Activated CD4-positive, alpha-beta memory T cell treated with anti-CD3 and anti-CD28 coated beads, Interleukin-2, amount 10 ng/mL, durations not matched to agents 7 days and 5 days (primary cell): ENCODE data around the gene SMAD5. TPM values are rescaled to one million over a fixed set of nuclear protein-coding genes. Genes with fewer than 3 reads are reported as not detected.

Source experiments
- CTCF ChIA-PET: fragments of 350-600 bp; sonication (Branson Sonifier 250); formaldehyde crosslinking; loops from one replicate; lab custom pipeline; 2021; ENCODE audit warnings: antibody characterized with exemption, inconsistent platforms; lab: Charles Lee
- POLR2A ChIA-PET: fragments of 350-600 bp; sonication (Branson Sonifier 250); formaldehyde crosslinking; loops from one replicate; lab custom pipeline; 2021; ENCODE audit warnings: antibody characterized with exemption; lab: Charles Lee
- DNase-seq: peaks from one replicate; pipeline ENCODE4 v3.0.0-alpha.2; 2020
- H3K27ac Mint-ChIP-seq: one replicate; pipeline ENCODE4 v1.8.0; 2021; ENCODE audit warnings: mild to moderate bottlenecking, mixed read lengths
- H3K27me3 Mint-ChIP-seq: one replicate; pipeline ENCODE4 v1.8.0; 2021; ENCODE audit warnings: mixed read lengths
- H3K36me3 Mint-ChIP-seq: one replicate; pipeline ENCODE4 v1.8.0; 2021; ENCODE audit warnings: low read depth, mixed read lengths
- H3K4me1 Mint-ChIP-seq: one replicate; pipeline ENCODE4 v1.8.0; 2021; ENCODE audit warnings: mixed read lengths
- H3K4me3 Mint-ChIP-seq: one replicate; pipeline ENCODE4 v1.8.0; 2021; ENCODE audit warnings: mild to moderate bottlenecking, mixed read lengths
- H3K9me3 Mint-ChIP-seq: one replicate; pipeline ENCODE4 v1.8.0; 2021; ENCODE audit warnings: mixed read lengths
- total RNA-seq, 2 experiments: library from RNA; stranded (reverse); gene quantifications; one replicate each; pipeline ENCODE4 v1.2.3, GENCODE V29; 2021

SMAD5 gene
- total RNA-seq, 2 experiments from 2014 or later, result 11.5 to 11.8 TPM

DNA sequence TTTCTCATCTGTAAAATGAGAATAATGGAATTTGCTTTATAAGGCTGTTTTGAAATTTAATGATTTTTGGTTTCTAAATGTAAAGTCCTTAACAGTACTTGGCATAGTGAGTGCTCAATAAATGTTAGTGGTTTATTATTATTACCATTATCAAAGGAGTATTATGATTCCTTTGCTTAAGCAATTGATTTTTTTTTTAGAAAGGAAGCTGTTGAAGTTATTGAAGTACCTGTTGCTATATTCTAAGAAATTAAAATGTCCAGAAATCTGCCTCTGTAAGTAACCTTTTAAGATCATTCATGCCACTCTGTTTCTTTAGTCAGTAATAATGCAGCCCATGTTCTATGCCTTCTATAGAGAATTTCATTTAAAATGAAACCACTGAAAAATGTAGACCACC, 15.0 kb downstream of the SMAD5 start:
- H3K4me3 Mint-ChIP-seq, result no peak overlapping the region
- H3K36me3 Mint-ChIP-seq, result no peaks in the 10 kb centered on the region
- H3K27ac Mint-ChIP-seq, result no peak overlapping the region
- H3K4me1 Mint-ChIP-seq, result no peaks in the 10 kb centered on the region
- CTCF ChIA-PET, result interaction anchor here (1.6 kb wide), 1 partner anchor 15 kb away, joined by 4 read pairs; the partner anchor contains the start of gene SMAD5
- DNase-seq, result no peak
- no peaks in the 10 kb centered on the region for H3K27me3 Mint-ChIP-seq
- H3K9me3 Mint-ChIP-seq, result no peaks in the 10 kb centered on the region
- POLR2A ChIA-PET, result no interaction called here

DNA sequence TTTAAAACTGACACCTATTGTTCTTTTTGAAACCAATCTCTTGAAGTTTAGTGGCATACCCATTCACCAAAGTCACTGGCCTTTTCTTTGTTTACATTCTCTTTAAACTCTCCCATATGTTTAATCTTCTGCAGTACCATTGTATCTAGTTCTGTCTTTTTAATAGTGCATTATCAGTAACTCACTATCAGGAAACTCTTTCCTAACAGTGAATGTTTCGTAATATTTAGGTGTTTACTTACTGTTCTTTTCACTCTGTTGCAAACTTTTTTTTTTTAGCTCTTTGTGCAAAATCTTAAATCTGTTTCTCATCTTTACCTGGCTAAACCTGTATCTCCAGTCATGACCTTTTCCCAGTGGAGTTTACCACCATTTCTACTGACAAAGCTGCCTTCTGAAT, 17.2 kb downstream of the SMAD5 start:
- no peaks in the 10 kb centered on the region for H3K36me3 Mint-ChIP-seq
- POLR2A ChIA-PET, result no interaction called here
- no peaks in the 10 kb centered on the region for H3K9me3 Mint-ChIP-seq
- no peaks in the 10 kb centered on the region for H3K27me3 Mint-ChIP-seq
- no peaks in the 10 kb centered on the region for H3K4me1 Mint-ChIP-seq
- CTCF ChIA-PET, result no interaction called here
- H3K4me3 Mint-ChIP-seq, result no peak overlapping the region
- DNase-seq, result no peak
- no peak overlapping the region for H3K27ac Mint-ChIP-seq

DNA sequence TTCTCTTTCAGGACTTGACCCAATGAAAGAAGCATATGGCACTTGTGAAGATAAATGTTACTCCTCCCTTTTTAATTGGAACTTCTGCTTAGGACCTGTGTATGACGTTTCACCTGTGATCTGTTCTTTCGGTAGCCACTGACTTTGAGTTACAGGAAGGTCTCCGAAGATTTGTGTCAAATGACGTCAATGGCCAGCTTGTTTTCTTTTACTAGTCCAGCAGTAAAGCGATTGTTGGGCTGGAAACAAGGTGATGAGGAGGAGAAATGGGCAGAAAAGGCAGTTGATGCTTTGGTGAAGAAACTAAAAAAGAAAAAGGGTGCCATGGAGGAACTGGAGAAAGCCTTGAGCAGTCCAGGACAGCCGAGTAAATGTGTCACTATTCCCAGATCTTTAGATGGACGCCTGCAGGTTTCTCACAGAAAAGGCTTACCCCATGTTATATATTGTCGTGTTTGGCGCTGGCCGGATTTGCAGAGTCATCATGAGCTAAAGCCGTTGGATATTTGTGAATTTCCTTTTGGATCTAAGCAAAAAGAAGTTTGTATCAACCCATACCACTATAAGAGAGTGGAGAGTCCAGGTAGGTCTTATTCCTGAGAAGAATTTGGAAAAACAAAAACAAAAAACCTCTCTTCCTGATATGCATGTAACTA, 21.1 kb downstream of the SMAD5 start:
- Mint-ChIP-seq H3K4me3 (no peak overlapping the region), H3K27me3 (no peaks in the 10 kb centered on the region), H3K4me1 (no peaks in the 10 kb centered on the region), H3K27ac (no peak overlapping the region), H3K9me3 (no peaks in the 10 kb centered on the region), H3K36me3 (no peaks in the 10 kb centered on the region)
- POLR2A ChIA-PET, result no interaction called here
- no peak for DNase-seq
- CTCF ChIA-PET, result no interaction called here

DNA sequence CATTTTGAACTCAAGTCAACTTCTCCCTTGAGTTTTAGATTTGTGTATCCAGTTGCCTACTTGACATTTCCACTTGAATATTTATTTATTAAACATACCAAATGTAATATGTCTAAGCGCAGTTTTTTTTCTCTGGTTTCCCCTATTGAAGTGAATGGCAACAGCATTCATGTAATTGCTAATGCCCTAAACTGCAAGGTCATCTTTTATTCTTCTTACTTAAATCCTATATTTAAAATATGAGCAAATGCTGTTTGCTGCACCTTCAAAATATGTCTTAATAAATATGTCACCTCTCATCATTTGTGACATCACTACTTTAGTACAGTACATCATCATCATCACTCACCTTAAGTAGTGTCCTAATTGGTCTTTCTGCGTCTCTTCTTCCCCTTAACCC, 22.4 kb downstream of the SMAD5 start:
- no peaks in the 10 kb centered on the region for H3K4me1 Mint-ChIP-seq
- no peaks in the 10 kb centered on the region for H3K9me3 Mint-ChIP-seq
- POLR2A ChIA-PET, result no interaction called here
- DNase-seq, result no peak
- H3K27ac Mint-ChIP-seq, result no peak overlapping the region
- no peaks in the 10 kb centered on the region for H3K27me3 Mint-ChIP-seq
- H3K36me3 Mint-ChIP-seq, result no peaks in the 10 kb centered on the region
- CTCF ChIA-PET, result no interaction called here
- no peak overlapping the region for H3K4me3 Mint-ChIP-seq

DNA sequence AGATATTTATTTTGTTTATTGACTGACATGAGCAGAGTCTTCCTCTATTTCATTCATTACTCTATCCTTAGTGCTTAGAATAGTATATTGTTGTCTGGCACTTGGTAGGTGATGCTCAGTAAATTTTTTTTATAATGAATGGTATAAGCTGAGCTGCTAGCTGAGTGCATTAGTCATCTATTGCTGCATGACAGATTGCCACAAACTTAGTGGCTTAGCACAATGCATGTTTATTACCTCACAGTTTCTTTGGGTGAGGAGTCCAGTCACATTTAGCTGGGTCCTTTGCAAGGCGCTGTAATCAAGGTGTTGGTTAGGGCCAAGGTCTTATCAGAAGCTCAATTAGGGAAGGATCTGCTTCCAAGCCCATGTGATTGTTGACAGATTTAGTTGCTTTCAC, 23.1 kb downstream of the SMAD5 start:
- H3K27ac Mint-ChIP-seq, result no peak overlapping the region
- H3K36me3 Mint-ChIP-seq, result peaks cover 1% of the 10 kb centered on the region
- POLR2A ChIA-PET, result no interaction called here
- no peak overlapping the region for H3K4me3 Mint-ChIP-seq
- peaks cover under 1% of the 10 kb centered on the region for H3K27me3 Mint-ChIP-seq
- no peaks in the 10 kb centered on the region for H3K4me1 Mint-ChIP-seq
- CTCF ChIA-PET, result no interaction called here
- H3K9me3 Mint-ChIP-seq, result no peaks in the 10 kb centered on the region
- DNase-seq, result no peak

DNA sequence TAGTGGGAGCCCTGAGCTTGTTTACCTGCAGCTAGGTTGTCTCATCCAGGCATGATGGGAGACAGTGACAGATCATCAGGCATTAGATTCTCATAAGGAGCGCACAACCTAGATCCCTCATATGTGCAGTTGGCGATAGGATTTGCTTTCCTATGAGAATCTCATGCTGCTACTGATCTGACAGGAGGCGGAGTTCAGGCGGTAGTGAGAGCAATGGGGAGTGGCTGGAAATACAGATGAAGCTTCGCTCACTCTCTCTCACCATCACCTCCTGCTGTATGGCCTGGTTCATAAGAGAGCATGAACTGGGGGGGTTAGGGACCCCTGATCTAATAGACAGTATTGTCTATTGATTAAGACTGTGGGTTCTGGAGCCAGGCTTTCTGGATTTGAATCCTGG, 24.9 kb downstream of the SMAD5 start:
- Mint-ChIP-seq H3K36me3 (peaks cover 4% of the 10 kb centered on the region), H3K27ac (no peak overlapping the region), H3K9me3 (no peaks in the 10 kb centered on the region), H3K4me1 (no peaks in the 10 kb centered on the region), H3K4me3 (no peak overlapping the region), H3K27me3 (peaks cover 2% of the 10 kb centered on the region)
- DNase-seq, result no peak
- CTCF ChIA-PET, result no interaction called here
- POLR2A ChIA-PET, result no interaction called here

DNA sequence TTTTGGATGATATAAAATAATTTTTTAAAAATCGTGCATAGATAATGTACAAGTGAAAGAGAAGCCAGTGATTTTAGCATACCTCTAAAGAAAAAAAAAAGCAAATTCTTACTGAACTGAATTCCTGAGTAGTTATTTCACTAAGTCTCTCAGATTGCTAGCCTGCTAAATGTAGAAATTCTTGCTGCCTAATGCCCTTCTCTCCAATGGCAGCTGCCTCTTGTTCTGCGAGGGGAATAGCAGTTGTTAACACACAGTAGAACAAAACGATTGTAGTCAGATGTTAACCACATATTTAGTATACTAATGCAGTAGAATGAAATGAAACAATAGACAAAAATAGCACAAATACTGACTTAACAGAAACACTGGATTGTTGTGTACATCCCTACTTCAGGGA, 26.8 kb downstream of the SMAD5 start:
- H3K4me3 Mint-ChIP-seq, result no peak overlapping the region
- DNase-seq, result no peak
- ChIA-PET CTCF (no interaction called here), POLR2A (no interaction called here)
- no peak overlapping the region for H3K27ac Mint-ChIP-seq
- peaks cover 4% of the 10 kb centered on the region for H3K36me3 Mint-ChIP-seq
- H3K9me3 Mint-ChIP-seq, result no peaks in the 10 kb centered on the region
- peaks cover 2% of the 10 kb centered on the region for H3K27me3 Mint-ChIP-seq
- H3K4me1 Mint-ChIP-seq, result no peaks in the 10 kb centered on the region

DNA sequence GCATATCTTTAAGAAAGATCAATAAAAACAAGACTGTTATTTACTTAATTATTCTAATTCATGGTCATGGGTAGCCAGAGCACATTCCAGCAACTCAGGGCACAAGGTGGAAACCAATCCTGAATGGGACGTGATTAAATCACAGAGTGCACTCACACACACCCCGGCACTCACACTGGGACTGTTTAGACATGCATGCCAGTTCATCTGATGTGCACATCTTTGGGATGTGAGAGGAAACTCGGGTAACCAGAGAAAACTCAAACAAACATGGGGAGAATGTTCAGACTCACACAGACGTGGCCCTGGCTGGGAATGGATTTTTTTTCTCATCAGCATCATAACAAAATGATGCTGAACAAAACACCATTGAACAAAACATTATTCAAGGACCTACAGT, 29.4 kb downstream of the SMAD5 start:
- ChIA-PET POLR2A (no interaction called here), CTCF (no interaction called here)
- peaks cover 2% of the 10 kb centered on the region for H3K27me3 Mint-ChIP-seq
- no peak for DNase-seq
- H3K4me1 Mint-ChIP-seq, result no peaks in the 10 kb centered on the region
- peaks cover 4% of the 10 kb centered on the region for H3K36me3 Mint-ChIP-seq
- no peak overlapping the region for H3K27ac Mint-ChIP-seq
- H3K9me3 Mint-ChIP-seq, result no peaks in the 10 kb centered on the region
- H3K4me3 Mint-ChIP-seq, result no peak overlapping the region

DNA sequence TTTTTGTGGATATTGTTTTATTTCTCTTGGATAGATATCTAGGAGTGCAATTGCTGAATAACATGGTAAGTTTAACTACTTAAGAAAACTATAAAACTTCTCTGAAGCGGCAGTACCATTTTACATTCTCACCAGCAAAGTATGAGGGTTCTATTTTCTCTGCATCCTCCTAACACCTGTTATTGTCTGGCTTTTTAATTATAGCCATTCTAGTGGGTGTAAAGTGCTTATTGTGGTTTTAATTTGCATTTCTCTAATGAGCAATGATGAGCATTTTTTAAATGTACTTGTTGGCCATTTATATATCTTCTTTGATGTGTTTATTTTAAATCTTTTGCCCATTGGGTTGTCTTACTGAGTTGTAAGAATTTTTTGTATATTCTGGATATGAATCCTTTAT, 31.6 kb downstream of the SMAD5 start:
- Mint-ChIP-seq H3K9me3 (no peaks in the 10 kb centered on the region), H3K4me3 (no peak overlapping the region), H3K4me1 (no peaks in the 10 kb centered on the region), H3K36me3 (peaks cover 4% of the 10 kb centered on the region), H3K27ac (no peak overlapping the region), H3K27me3 (peaks cover 2% of the 10 kb centered on the region)
- POLR2A ChIA-PET, result no interaction called here
- DNase-seq, result no peak
- CTCF ChIA-PET, result interaction anchor here (1.2 kb wide), 1 partner anchor 10 kb away, joined by 3 read pairs; no protein-coding TSS in a partner anchor

DNA sequence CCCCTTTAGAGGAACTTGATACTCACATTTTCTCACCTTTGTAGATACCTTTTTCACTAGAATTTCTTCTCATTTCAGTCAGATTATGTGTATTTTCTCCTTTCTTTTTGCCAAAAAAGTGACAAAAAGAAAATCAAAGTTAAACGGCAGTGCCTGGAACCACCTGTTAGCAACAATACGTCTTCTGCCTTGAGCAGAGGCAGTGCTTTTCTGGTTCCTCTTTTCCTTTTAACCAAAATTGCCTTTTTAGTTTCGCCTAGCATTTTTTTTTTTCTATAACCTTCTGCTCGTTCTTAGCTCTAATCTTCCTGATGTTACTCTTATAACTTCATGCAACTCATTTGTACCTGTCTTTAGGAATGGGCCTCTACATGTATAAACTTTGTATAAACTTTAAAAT, 34.3 kb downstream of the SMAD5 start:
- Mint-ChIP-seq H3K27ac (no peak overlapping the region), H3K36me3 (no peaks in the 10 kb centered on the region), H3K4me1 (no peaks in the 10 kb centered on the region), H3K9me3 (no peaks in the 10 kb centered on the region), H3K27me3 (no peaks in the 10 kb centered on the region), H3K4me3 (no peak overlapping the region)
- POLR2A ChIA-PET, result no interaction called here
- no peak for DNase-seq
- CTCF ChIA-PET, result no interaction called here

DNA sequence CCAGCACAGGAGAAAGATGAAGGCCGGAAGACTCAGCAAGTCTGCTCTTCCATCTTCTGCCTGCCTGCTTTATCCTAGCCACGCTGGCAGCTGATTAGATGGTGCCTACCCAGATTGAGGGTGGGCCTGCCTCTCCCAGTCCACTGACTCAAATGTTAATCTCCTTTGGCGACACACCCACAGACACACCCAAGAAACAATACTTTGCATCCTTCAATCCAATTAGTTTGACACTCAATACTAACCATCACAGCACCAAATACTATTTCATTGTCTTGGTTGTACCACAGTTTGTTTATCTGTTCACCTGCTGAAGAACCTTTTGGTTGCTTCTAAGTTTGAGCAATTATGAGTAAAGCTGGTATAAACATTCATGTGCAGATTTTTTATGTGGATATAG, 36.6 kb downstream of the SMAD5 start:
- POLR2A ChIA-PET, result no interaction called here
- Mint-ChIP-seq H3K4me1 (no peaks in the 10 kb centered on the region), H3K36me3 (peaks cover 9% of the 10 kb centered on the region), H3K9me3 (no peaks in the 10 kb centered on the region), H3K27me3 (no peaks in the 10 kb centered on the region), H3K4me3 (no peak overlapping the region), H3K27ac (no peak overlapping the region)
- CTCF ChIA-PET, result no interaction called here
- no peak for DNase-seq

DNA sequence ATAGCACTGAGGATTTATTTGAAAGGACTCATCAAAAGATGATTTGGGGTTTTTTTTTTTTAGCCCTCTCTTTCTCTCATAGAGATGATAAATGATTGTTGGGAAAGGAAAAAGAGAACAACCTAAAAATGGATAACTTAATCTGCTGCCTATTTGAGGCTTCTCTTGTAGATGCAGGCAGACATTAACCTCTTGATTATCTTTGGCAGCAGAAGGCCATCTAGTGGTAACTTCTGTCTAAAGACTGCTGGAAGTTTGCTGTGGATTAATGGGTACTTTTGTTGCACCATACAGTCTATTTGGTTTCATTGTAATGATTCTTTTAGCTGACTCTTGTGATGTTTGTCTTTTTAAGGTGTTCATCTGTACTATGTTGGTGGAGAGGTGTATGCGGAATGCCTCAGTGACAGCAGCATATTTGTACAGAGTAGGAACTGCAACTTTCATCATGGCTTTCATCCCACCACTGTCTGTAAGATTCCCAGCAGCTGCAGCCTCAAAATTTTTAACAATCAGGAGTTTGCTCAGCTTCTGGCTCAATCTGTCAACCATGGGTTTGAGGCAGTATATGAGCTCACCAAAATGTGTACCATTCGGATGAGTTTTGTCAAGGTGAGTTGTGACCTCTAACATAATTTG, 41.5 kb downstream of the SMAD5 start:
- Mint-ChIP-seq H3K4me3 (no peak overlapping the region), H3K27ac (no peak overlapping the region), H3K36me3 (peaks cover 12% of the 10 kb centered on the region), H3K4me1 (no peaks in the 10 kb centered on the region), H3K27me3 (no peaks in the 10 kb centered on the region), H3K9me3 (no peaks in the 10 kb centered on the region)
- DNase-seq, result no peak
- CTCF ChIA-PET, result interaction anchor here (0.7 to 1.5 kb wide), 3 partner anchors 9 to 231 kb away, joined by 3 to 4 read pairs (median 3); no protein-coding TSS in a partner anchor
- POLR2A ChIA-PET, result no interaction called here

DNA sequence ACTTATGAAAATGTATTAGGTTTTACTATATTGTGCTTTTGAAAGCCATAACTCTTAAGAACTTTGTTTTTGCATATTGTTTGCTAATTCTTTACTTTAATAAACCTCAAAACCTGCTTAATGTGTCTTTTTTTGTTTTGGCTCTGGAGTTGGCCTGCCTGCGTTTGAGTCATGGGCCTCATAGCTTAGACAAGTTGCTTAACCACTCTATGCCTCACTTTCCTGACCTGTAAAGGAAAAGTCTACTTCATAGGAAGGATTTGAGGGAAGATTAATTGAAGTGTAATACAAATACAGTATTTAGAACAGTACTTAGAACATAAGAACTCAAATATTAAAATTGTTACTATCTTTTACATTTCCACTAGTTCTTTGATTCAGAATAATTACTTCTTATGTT, 50.0 kb downstream of the SMAD5 start:
- no peak overlapping the region for H3K4me3 Mint-ChIP-seq
- no peaks in the 10 kb centered on the region for H3K36me3 Mint-ChIP-seq
- H3K27me3 Mint-ChIP-seq, result peaks cover 2% of the 10 kb centered on the region
- H3K27ac Mint-ChIP-seq, result no peak overlapping the region
- no peaks in the 10 kb centered on the region for H3K4me1 Mint-ChIP-seq
- no peaks in the 10 kb centered on the region for H3K9me3 Mint-ChIP-seq
- POLR2A ChIA-PET, result no interaction called here
- no peak for DNase-seq
- CTCF ChIA-PET, result no interaction called here
